Panc1 (cell line): Measurements from ENCODE around the gene RNU6-7.

ENCODE experiments used
- CTCF ChIP-seq: fragments of 450-650 bp; IDR thresholded peaks from 2 replicates; pipeline ENCODE4 v1.5.1; 2017; ENCODE audit warnings: mild to moderate bottlenecking
- REST ChIP-seq, 2 experiments: IDR thresholded peaks; 2 replicates each; pipeline ENCODE4 v1.6.1; 2011 to 2012; ENCODE audit warnings: low read depth in 2 of 2, control low read depth in 1 of 2, low read length in 1 of 2, mild to moderate bottlenecking in 1 of 2, moderate library complexity in 1 of 2; ENCODE audit not compliant: insufficient read depth in 1 of 2

GRCh38 chr14:32249371-32249770 is 47.5 kb downstream of the RNU6-7 start:
- TF ChIP-seq CTCF (no peak), REST (IDR thresholded peaks at IDR 0.05; ENCODE audit: insufficient read depth in 1 of 2, low read depth in 2 of 2, low read length in 1 of 2) (no peak)
